OCI-LY3 (cell line): ENCODE data around the gene ACSL3.

Experiments
- EZH2phosphoT487 ChIP-seq: fragments of 200-600 bp; shearing (Covaris generic); IDR thresholded peaks from 2 replicates; pipeline ENCODE4 v1.6.1; 2018; ENCODE audit warnings: antibody characterized with exemption, mixed run types, low read depth
- TF ChIP-seq, protein P1 (sequence below): fragments of 200-600, 300-600 bp; sonication (generic); IDR thresholded peaks from 2 replicates; pipeline ENCODE4 v1.5.1; 2014; ENCODE audit warnings: antibody characterized with exemption, low read length, low read depth

DNA sequence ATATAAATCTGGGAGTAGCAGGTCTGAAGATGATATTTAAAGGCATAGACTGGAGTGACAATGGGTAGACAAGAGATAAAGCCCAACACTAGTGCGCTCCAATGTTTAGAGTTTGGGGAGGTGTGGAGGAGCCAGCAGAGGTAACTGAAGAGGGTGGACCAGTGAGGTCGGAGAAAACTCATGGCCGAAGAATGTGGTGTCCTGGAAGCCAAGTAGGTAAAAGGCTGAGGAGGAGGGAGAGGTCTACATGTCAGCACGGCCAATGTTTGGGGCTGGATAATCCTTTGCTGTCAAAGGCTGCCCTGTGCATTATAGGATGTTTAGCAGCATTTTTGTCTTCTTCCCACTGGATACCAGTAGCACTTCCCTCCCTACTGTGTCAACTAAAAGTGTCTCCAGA is 112.4 kb downstream of the ACSL3 start:
- TF ChIP-seq, protein P1, sequence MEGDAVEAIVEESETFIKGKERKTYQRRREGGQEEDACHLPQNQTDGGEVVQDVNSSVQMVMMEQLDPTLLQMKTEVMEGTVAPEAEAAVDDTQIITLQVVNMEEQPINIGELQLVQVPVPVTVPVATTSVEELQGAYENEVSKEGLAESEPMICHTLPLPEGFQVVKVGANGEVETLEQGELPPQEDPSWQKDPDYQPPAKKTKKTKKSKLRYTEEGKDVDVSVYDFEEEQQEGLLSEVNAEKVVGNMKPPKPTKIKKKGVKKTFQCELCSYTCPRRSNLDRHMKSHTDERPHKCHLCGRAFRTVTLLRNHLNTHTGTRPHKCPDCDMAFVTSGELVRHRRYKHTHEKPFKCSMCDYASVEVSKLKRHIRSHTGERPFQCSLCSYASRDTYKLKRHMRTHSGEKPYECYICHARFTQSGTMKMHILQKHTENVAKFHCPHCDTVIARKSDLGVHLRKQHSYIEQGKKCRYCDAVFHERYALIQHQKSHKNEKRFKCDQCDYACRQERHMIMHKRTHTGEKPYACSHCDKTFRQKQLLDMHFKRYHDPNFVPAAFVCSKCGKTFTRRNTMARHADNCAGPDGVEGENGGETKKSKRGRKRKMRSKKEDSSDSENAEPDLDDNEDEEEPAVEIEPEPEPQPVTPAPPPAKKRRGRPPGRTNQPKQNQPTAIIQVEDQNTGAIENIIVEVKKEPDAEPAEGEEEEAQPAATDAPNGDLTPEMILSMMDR, result no peak
- TF ChIP-seq EZH2phosphoT487, result no peak
